OCI-LY7 (cell line): ENCODE data around the gene TNRC6C. TPM values are rescaled to one million over a fixed set of nuclear protein-coding genes. Genes with fewer than 3 reads are reported as not detected.

Experiments
- BruUV-seq: library from RNA; stranded (reverse); fragments of 400-500 nt; replicated peaks from 2 replicates; lab custom pipeline; 2021; lab: Mats Ljungman, UMichigan
- CTCF ChIA-PET: fragments of 300-600 bp; sonication (Branson Sonifier 250); formaldehyde crosslinking; loops from one replicate; lab custom pipeline; 2022; ENCODE audit warnings: antibody characterized with exemption; ENCODE audit not compliant: unreplicated experiment; lab: Charles Lee
- POLR2A ChIA-PET: fragments of 300-600 bp; sonication (Branson Sonifier 250); formaldehyde crosslinking; loops from one replicate; lab custom pipeline; 2022; ENCODE audit warnings: antibody characterized with exemption; lab: Charles Lee
- DNase-seq: peaks from one replicate; pipeline ENCODE4 v3.0.0-alpha.2; 2015; ENCODE audit warnings: low spot score
- H2AFZ ChIP-seq: fragments of 200-600 bp; sonication (generic), shearing (Covaris generic); 2 replicates; pipeline ENCODE4 v1.6.1; 2014; ENCODE audit warnings: mild to moderate bottlenecking, antibody characterized with exemption, low read length, moderate library complexity
- H3K27ac ChIP-seq: fragments of 200-600 bp; sonication (generic); 2 replicates; pipeline ENCODE4 v1.5.1; 2014; ENCODE audit warnings: mixed run types, low read depth, mild to moderate bottlenecking, moderate library complexity, low read length, inconsistent platforms; ENCODE audit not compliant: poor library complexity, severe bottlenecking
- H3K36me3 ChIP-seq: fragments of 200-600 bp; sonication (generic); 2 replicates; pipeline ENCODE4 v1.6.1; 2014; ENCODE audit warnings: mild to moderate bottlenecking, antibody characterized with exemption, low read length, moderate library complexity, mixed read lengths; ENCODE audit not compliant: insufficient read depth
- H3K4me1 ChIP-seq: fragments of 200-600 bp; sonication (generic); 2 replicates; pipeline ENCODE4 v1.5.1; 2014; ENCODE audit warnings: mild to moderate bottlenecking, low read length; ENCODE audit not compliant: insufficient read depth, poor library complexity, severe bottlenecking
- H3K4me2 ChIP-seq: fragments of 200-600 bp; sonication (generic); 2 replicates; pipeline ENCODE4 v1.6.1; 2014; ENCODE audit warnings: mild to moderate bottlenecking, low read length
- H3K4me3 ChIP-seq: fragments of 200-600 bp; sonication (generic); 2 replicates; pipeline ENCODE4 v1.5.1; 2014; ENCODE audit warnings: mild to moderate bottlenecking, low read depth, low read length; ENCODE audit not compliant: poor library complexity, severe bottlenecking
- H3K79me2 ChIP-seq: fragments of 200-600 bp; sonication (generic); 2 replicates; pipeline ENCODE4 v1.6.1; 2016; ENCODE audit warnings: low read depth, mild to moderate bottlenecking, low read length, moderate library complexity, mixed read lengths; ENCODE audit not compliant: insufficient read depth
- H3K9me2 ChIP-seq: fragments of 200-600 bp; sonication (generic); 2 replicates; pipeline ENCODE4 v1.6.1; 2016; ENCODE audit warnings: mild to moderate bottlenecking, low read length, mixed read lengths; ENCODE audit not compliant: insufficient read depth
- H3K9me3 ChIP-seq: fragments of 200-600 bp; sonication (generic); 2 replicates; pipeline ENCODE4 v1.6.1; 2014; ENCODE audit warnings: mild to moderate bottlenecking, mixed run types, low read length, mixed read lengths
- H4K20me1 ChIP-seq: fragments of 200-600 bp; sonication (generic); 2 replicates; pipeline ENCODE4 v1.6.1; 2014; ENCODE audit warnings: mild to moderate bottlenecking, antibody characterized with exemption, low read length, moderate library complexity, mixed read lengths; ENCODE audit not compliant: insufficient read depth
- CTCF ChIP-seq: fragments of 200-600 bp; sonication (generic); conservative IDR thresholded peaks from 2 replicates; pipeline ENCODE4 v1.5.1; 2014; ENCODE audit warnings: mild to moderate bottlenecking, antibody characterized with exemption, low read length, moderate library complexity, mixed read lengths
- EZH2phosphoT487 ChIP-seq: fragments of 200-600 bp; sonication (generic); IDR thresholded peaks from 2 replicates; pipeline ENCODE4 v1.6.1; 2018; ENCODE audit warnings: low read depth, borderline replicate concordance, mild to moderate bottlenecking, mixed run types, antibody characterized with exemption, low read length, moderate library complexity, mixed read lengths
- intact Hi-C: fragments of 100-400 bp; cut with micrococcal nuclease; formaldehyde crosslinking; loops from one replicate; pipeline ENCODE4 v1.10.0; 2022; ENCODE audit not compliant: unreplicated experiment
- total RNA-seq, 2 experiments: library from RNA; depleted of rRNA in 1 of 2; stranded (reverse); fragments of >200 nt in 1 of 2; shearing (Covaris generic) in 1 of 2; gene quantifications; 2 replicates each; pipeline ENCODE4 v1.2.3, GENCODE V29; 2014 to 2022

Gene TNRC6C
- total RNA-seq, 2 experiments from 2014 or later, result 8.5 to 25.2 TPM

DNA sequence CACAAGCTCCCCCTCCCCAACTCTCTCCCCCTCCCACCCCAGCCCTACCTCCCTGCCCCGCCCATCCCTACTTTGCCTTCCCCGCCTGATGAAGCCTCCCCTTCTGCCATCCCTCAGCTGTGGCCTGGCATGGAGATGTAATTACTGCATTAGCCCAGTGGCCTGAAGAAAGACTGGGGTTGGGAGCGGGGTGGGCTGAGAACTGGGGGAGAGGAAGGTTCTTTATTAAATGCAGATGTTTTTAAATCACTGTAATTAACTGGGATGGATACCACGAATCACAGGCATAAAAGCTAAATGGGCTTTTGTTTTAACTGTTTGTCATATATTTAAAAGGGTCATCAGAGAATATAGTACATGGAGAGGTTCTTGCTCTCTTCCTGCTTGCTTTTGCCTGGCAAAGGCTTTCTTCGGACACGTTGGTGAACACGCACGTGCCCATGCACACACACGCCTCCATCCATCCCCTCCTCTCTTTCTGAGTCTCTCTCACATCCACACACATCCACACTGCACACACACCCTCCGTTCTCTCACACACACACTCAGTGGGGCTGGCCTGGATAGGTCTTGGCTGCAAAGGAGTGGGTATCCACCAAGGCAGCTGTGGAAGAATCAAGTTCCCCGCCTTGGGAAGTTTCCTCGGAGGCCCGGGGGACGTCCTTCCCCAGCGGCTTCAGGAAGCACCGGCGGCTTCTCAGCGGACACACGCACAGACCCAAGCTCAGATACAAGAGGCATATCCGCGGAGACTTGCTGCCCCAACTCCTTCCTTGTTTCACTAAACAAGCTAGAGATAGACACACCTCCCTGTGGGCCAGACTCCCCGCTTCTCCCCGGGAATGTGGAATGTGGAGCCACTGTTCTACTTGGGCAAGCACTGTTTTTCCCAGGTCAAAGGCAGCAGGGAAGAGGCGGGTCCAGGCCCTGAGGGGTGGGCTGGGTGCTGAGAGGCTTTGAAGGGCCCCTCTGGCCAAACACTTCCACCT is 27.4 kb upstream of the TNRC6C start:
- TF ChIP-seq CTCF (no peak), EZH2phosphoT487 (no peak)
- CTCF ChIA-PET, result no interaction called here
- no peak for DNase-seq
- H4K20me1 ChIP-seq, result no peaks in the 10 kb centered on the region
- H3K4me2 ChIP-seq, result no peak overlapping the region
- no peak overlapping the region for H2AFZ ChIP-seq
- no peaks in the 10 kb centered on the region for H3K9me2 ChIP-seq
- POLR2A ChIA-PET, result no interaction called here
- H3K9me3 ChIP-seq, result no peaks in the 10 kb centered on the region
- no peak overlapping the region for H3K27ac ChIP-seq
- BruUV-seq, result no TSS peak
- intact Hi-C loops, result no loop called here
- no peaks in the 10 kb centered on the region for H3K79me2 ChIP-seq
- peaks cover 4% of the 10 kb centered on the region for H3K4me1 ChIP-seq
- no peaks in the 10 kb centered on the region for H3K36me3 ChIP-seq
- H3K4me3 ChIP-seq, result no peak overlapping the region

DNA sequence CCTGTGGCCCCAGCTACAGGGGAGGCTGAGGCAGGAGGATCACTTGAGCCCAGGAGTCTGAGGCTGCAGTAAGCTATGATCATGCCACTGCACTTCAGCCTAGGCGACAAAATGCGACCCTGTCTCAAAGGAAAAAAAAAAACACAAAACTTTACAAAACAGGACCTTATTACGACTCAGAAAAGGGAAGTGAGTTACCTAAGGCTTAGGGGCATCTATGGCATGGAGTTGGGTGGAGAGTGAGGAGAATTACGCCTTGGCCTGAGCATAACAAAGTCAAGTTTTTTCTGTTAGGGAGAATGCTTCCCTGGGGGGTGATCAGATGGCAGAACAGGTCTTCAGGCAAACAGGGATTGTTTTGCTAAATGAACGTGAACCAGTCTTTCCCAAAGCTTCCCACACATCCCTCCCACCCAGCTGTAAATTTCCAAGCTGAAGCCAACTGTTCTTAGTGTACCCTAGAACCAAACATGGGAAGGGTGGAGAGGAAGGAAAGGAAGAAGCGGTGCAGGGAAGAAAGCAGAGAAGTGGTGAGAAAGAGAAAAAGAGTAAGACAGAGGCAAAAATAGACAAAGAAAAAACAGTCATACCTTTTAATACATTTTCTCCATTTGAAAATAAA is 24.6 kb upstream of the TNRC6C start:
- no peak for DNase-seq
- Histone ChIP-seq H3K79me2 (no peaks in the 10 kb centered on the region), H3K9me3 (no peaks in the 10 kb centered on the region), H2AFZ (no peak overlapping the region), H3K4me3 (no peak overlapping the region), H3K4me2 (no peak overlapping the region), H3K9me2 (no peaks in the 10 kb centered on the region), H4K20me1 (no peaks in the 10 kb centered on the region), H3K36me3 (no peaks in the 10 kb centered on the region), H3K27ac (no peak overlapping the region), H3K4me1 (peaks cover 3% of the 10 kb centered on the region)
- no TSS peak for BruUV-seq
- intact Hi-C loops, result no loop called here
- ChIA-PET POLR2A (interaction anchor here (0.7 kb wide), 1 partner anchor 778 kb away, joined by 3 read pairs; no protein-coding TSS in a partner anchor), CTCF (no interaction called here)
- TF ChIP-seq EZH2phosphoT487 (no peak), CTCF (no peak)
